ENCODE measurements around the gene THBS4. TPM values are rescaled to one million over a fixed set of nuclear protein-coding genes. Genes with fewer than 3 reads are reported as not detected.

Gene THBS4
- 0.61 and 0.68 TPM in 2 replicates for total RNA-seq

DNA sequence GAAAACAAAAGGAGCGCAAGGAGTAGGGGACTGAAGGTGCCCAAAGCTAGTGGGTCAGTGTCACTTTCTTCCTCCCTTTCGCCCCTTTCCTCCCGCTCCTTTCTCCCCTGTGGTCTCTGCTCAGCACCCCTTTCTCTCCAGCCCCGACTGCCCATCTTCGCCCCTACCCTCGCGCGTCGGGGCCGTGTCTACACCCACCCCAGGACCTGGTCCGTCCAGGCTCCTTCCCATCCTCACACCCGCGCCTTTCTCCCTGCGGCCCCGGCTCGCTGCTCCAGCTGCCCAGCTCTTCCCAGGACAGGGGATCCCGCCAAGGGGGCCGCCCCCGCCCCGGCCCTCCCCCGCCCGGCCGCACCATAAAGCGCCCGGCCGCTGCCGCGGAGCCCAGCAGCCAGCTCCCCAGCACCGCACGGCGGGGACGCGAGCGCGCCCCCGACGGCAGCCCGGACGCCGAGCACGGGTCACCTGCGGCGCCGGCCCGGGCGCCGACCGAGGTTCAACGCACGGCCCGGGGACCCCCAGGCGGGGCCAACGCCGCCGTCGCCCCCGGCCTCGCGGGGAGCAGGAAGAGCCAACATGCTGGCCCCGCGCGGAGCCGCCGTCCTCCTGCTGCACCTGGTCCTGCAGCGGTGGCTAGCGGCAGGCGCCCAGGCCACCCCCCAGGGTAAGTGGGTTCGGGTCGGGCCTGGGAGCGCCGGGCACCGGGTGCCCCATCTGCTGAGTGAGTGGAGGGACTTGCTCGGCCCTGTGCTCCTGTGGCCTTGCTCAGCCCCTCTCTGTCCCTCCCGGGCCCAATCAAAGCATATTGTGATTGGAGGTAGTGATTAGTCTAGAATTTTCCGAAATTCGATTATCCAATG, at the start of gene THBS4:
TSS of gene THBS4 (plus strand) at position 387 of the 860 bp plus-strand sequence. CDS start at position 577, 190 bp downstream.
- intact Hi-C loops (cut with micrococcal nuclease): no loop called here

DNA sequence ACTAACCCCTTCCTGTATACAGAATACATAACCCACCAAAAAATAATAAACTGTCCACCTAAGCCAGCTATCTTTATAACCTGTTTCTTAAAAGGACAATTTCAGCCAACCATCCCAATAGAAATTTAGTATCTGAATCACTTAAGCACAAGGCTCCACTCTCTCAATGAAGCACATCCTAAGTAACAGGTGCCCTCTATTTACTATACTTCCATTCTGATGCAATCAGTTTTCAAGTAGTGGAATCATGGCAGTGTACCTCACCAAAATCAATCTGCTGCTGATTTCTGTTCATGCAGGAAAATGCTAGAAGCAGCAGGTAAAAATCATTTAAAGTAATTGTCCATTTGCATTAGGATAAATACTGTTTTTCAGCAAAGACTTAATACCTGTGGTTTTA, 48.9 kb upstream of the THBS4 start:
- intact Hi-C loops (cut with micrococcal nuclease): no loop called here

DNA sequence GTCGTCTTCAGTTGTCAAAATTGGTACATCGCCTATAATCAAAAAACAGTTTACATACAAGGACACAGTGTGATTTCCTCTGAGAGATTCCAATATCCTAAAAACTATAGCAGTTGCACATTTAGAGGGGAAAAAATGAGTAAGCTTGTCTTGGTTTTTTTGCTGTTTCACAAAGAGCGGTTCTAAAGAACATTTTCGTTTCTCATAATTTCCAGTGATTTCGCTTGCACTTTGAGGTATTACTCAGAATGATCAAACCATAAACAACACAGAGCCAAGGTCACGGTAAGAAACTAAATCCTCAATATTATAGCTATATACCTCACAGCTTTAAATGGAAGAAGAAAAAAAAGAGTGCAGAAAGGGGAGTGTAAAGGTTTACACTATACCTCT, 44.9 kb upstream of the THBS4 start:
- intact Hi-C loops (cut with micrococcal nuclease): loop anchor here (1.0 to 10.0 kb wide), 10 partner anchors 9 to 665 kb away; partner anchors contain the start of genes DHFR, MSH3, SERINC5 and TENT2

DNA sequence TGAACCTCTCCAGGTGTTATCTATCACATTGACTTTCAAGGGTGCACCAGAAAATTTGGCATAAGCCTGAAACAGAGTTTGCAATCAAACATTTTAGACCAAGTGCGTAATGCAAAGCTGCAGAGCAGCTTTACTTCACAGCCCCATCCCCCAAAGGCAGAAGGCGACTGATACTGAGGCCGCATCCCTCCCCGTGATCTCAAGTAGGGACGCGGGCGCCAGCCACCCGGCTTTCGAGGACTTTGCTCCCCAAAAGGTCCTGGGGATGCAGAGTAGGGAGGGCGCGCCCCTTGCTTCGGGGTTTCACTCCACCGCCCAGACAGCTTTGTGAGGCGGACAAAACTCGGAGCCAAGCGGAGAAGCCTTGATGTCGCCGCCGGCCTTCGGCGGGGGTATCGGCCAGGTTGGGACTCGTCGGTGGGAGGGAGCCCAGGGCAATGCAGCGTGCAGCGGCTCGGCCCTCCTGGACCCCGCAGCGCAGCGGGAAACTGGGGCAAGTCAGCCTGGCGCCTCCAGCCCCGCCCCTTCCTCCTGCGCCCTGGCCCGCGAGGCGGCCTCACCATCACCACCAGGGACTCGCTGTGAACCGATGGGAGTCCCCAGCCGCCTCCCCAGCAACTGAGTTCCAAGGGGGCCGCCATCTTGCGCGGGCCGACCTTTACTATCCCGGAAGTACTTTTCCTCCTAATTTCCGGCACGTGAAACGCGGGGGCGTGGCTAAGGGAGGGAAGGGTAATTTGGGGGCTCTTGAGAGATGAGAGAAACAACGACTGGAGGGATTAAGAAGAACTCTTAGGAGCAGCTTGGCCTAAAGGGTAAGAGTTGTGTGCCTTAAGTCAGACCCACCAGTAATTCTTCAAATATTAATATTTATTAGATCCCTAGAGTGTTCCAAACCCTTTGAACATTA, 44.3 kb upstream of the THBS4 start, which contains the start of gene MTX3:
TSS of gene MTX3 (minus strand) at position 665 of the 910 bp plus-strand sequence. CDS start at position 641, 24 bp downstream.
- intact Hi-C loops (cut with micrococcal nuclease): loop anchor here (1.0 to 10.0 kb wide), 12 partner anchors 10 to 664 kb away; partner anchors contain the start of genes DHFR, HOMER1, MSH3 and SERINC5

DNA sequence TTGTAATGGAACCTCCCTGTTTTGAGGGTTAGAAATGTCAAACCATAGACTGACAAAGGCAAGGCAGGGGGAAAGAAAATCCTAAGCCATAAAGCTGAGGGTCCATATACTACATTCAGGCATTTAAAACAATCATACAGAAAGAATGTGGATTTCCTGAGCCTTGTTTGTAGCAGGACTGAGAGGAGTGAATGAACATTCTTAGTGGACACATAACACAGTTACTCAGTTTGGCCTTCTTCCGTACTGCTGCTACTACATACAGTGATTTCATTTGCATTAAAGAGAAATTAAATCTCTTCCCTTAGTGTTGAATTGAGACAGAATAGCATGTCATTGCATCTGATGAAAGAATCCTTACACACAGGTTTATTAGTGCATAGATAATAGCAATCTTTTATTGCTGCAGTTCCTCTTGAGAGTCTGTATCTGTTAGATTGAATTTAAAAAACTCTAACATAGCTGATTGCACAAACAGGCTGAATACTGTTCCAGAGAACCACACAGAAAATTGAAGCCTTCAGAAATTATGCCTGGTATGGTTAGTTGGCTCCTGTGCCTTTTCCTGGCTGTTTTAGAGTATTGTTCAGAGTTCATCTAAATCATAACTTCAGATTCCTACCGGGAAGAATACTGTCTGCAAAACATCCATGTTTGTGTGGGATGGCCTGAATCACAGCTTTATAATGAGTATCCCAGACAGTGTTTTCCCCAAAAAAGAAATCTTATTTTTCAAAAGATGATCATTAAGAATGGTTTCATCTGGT, 42.1 kb upstream of the THBS4 start:
- intact Hi-C loops (cut with micrococcal nuclease): loop anchor here (5.0 to 10.0 kb wide), 3 partner anchors 134 to 662 kb away; partner anchors contain the start of genes DHFR, MSH3 and SERINC5

DNA sequence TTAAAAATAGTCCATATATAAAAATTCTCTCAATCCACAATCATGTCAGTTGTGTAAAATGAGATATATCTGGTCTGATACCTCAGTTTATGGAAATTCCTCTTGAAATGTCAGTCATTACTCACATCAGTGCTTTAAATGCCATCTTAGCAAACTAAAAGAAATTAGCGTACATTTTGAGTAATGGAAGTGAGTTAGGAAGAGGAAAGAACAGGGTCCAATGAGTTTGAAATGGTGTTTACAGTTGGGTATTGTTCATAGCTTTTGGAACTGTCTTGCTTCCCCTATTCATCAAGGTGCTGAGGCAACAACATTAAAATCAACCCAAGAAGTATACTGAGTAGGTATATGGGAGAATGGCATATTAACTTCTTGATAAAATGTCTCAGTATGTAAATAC, 35.4 kb upstream of the THBS4 start:
- intact Hi-C loops (cut with micrococcal nuclease): loop anchor here (10.0 kb wide), 1 partner anchor 655 kb away; the partner anchor contains the start of genes DHFR and MSH3

DNA sequence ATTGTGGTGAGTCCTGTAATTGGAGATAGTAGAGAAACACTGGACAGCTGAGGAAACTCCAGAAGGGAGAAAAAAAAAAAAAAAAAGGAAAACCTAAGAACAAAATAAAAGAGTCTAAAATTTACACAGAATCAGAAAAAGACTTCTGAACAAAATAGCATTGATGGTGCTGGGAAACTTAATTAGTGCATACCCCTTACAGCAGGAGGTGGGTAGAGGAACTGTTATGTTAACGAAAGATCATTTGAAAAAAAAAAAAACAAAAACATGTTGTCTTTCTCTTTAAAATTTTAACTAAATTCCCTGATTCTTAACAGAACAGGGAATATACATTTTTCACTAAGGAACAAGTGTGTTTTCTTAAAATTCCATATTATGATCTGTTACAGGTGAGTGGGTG, 32.5 kb upstream of the THBS4 start:
- intact Hi-C loops (cut with micrococcal nuclease): no loop called here

DNA sequence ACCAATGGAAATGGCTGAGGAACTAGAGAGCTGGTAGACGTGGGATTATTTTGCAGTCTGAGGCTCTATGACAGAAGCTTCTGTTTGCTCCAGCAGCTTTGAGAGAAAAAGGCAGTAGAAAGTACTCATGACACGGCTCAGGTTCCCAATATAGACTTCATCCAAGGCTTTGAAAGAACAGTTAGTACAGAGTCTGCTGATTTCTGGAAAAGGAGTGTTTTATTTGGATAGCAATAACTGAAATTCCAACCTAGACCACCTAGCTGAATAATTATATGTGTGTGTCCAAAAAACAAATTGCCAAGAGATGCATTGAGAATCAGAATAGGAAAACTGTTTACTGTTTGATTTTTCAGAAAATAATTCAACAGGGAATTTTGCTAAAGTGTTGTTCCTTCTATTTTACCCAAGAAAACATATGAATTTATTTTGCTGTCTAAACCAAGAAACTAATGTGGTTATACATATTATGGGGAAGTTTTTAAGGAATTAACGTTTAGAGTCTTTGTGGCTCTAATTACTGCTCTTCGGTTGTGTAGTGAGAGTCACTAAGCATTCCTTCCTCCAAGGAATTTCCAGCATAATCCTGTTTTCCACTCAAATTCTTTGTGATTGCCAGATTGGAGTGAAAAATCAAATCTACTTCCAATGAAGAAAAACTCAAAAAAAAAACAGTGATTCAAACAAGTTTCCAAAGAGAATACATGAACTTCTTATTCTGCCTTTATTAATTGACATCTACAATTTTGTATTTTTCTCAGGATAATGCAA, 26.0 kb upstream of the THBS4 start:
- intact Hi-C loops (cut with micrococcal nuclease): no loop called here

DNA sequence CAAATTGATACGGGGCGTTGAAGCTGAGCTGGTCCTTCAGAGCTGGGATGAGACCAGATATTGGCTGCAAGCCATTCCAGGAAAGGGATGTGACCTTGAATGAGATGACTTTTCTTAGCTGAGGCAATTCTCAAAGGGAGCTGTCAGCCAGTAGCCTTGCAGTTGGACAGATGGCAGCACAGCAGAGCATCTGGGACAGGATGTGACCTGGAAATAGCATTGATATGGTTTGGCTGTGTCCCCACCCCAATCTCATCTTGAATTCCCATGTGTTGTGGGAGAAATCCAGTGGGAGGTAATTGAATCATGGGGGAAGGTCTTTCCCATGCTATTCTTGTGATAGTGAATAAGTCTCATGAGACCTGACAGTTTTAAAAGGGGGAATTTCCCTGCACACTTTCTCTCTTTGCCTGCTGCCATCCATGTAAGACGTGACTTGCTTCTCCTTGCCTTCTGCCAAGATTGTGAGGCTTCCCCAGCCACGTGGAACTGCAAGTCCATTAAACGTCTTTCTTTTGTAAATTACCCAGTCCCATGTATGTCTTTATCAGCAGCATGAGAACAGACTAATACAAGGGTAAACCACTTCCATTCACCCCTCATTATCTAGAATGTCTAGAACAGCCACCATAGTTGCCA, 24.3 kb upstream of the THBS4 start:
- intact Hi-C loops (cut with micrococcal nuclease): no loop called here

DNA sequence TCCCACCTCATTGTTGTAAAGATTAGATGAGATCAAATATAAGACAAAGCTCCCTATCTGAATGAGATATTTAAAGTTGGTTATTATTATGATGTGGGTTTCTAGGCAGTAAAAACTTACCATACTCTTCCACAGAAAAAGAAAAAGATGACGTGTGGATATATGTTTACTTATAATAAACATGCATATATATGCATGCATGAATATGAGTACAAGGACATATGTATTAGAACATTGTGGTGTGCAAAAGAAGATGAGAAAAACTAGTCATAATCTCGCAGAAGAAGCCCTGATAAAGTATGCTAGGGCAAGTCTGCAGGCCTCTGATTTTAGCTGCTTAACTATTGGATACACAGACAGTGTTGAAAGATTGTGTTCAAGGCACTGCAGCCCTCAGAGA, 10.1 kb upstream of the THBS4 start:
- intact Hi-C loops (cut with micrococcal nuclease): no loop called here

DNA sequence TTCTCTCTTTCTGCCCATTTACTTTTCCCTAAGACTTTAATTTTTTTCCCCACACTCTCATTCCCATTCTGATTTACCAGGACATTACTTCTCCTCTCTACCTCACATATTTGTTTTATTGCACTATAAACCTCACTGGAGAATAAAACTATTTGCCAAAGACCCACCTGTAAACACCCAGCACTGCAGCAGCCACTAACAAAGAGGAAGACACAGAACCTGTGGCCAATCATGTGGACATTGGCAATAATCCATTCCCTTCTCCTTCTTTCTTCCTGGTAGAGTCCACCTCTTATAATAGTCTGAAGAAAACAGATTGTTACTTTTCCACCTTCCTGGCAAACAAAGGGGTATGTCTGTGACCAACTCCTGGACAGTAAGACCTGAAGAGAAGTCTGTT, 8.3 kb upstream of the THBS4 start:
- intact Hi-C loops (cut with micrococcal nuclease): no loop called here

DNA sequence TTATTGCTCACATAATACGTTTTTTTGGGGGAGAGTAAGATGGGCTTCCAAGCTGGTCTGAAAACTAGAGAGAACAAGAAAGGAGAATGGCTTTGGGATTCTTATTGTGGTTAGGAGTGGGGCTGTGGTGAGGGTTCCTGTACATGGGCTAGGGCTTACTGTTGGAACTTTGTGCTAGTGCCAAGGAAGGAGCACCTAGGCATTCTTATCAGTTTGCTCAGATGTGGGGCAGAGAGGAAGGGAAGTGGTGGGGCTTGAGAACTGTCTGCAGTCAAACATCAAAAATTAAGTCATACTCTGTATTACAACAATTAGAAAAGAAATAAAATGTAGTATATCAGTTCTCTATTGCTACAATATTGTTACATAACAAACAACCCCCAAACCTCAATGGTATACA, 4.0 kb upstream of the THBS4 start:
- intact Hi-C loops (cut with micrococcal nuclease): no loop called here

DNA sequence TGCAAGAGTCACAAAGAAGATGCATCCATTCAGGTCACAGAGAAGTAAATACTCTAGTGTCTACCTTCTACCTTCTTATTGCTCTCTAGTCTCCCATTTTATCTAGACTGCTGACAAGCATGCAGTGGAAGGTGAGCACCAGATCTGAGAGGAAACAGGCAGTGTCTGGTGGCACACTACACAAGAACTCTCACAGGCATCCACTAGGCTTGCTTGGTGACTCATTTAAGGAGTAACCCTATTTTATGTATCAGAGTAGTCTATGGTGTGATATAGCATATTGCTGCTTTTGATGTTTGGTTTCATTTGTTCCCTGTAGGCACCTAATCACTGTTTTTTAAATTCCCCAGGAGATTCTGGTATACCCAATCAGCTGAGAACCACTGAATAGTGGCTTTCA, 1.6 kb upstream of the THBS4 start:
- intact Hi-C loops (cut with micrococcal nuclease): loop anchor here (1.0 kb wide), 1 partner anchor 43 kb away; no protein-coding TSS in a partner anchor

DNA sequence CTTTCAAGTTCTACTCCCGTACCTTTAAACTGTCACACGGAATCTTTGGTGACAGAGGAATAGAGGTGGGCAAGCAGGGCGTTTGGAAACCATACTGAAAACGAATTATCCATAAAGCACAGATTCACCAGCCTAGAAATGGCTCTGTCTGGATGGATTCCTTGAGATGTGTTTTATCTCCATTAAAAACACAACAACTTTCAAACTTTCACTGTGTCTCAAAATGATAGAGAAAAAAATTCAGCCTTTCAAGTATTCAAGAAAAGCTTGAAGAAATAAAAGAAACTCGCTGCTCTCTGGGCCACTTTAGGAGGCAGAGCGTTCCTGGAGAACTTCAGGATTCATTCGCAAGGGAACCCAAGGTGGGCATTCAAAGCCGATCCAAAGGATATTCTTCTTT, 589 bp upstream of the THBS4 start:
- intact Hi-C loops (cut with micrococcal nuclease): no loop called here

DNA sequence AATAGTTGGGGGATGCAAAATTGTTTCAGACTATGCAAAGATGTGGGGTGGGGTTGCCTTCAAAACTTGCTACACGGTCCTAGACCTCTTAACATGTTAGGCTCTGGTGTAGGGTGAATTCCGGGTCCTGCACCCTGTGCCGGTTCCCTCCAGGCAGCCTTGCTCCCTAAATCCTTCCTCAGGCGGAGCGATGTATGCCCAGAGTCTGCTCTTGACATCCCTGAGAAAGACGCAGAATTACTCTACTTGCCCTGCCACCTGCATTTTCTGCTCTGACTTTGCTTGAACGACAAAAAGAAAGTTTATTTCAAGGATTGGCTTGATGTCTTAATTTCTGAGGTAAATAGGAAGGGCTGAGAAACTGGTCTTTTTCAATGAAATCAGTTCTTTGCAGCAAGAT, 691 bp downstream of the THBS4 start:
- intact Hi-C loops (cut with micrococcal nuclease): no loop called here

DNA sequence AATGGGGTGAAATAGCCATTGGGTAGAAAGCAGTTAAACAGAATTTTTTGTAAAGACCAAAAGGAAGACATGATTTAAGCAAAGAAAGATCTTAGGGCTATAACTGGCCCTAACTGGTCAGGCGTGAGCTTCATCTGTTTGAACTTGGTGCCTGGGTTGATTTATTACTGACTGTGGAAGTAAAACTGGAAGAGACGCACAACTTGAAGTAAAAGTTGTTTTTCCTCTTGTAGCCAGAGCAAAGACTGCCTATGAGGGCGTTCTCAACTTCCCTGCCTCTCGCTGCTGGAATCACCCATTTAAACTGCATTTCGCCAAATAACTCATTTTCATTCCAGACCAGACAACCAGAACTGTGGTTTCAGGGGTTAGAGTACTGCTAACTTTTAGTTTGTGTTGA, 1.5 kb downstream of the THBS4 start:
- intact Hi-C loops (cut with micrococcal nuclease): no loop called here

DNA sequence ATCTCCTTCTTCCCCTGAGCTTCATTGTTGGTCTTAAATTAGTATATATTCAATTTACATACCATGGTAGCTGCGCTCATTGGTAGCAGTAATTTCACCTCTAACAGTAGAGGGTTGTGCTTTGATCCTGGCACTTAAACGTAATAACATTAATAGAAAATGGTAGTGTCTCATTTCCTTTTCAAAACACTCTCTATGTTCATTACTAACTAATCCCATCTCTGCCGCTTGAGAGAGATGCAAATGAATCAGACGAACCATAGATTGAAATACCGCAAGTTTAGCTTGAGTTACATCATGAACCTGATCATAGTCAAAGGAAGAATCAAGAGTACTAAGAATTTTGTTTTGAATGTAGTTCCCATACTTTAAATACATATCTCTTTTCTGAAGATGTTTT, 2.2 kb downstream of the THBS4 start:
- intact Hi-C loops (cut with micrococcal nuclease): no loop called here

DNA sequence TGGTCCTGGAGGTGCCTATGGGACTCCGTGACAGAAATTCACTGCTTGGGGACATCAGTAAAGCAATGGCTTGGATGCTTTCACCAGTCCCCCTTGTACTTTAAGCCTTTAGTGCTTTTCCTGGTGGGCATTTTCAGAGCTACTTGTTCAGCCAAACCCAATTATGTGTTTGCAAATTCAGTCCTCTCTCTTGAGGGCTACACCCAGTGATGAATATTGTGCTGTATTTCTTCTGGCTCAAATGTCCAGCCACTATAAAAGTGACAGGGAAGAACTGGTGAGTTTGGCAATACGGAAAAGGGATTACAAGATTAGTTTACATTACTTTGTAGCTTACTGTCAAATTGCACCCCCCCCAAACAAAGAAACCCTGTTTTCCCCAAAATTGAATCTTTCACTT, 4.5 kb downstream of the THBS4 start:
- intact Hi-C loops (cut with micrococcal nuclease): no loop called here

DNA sequence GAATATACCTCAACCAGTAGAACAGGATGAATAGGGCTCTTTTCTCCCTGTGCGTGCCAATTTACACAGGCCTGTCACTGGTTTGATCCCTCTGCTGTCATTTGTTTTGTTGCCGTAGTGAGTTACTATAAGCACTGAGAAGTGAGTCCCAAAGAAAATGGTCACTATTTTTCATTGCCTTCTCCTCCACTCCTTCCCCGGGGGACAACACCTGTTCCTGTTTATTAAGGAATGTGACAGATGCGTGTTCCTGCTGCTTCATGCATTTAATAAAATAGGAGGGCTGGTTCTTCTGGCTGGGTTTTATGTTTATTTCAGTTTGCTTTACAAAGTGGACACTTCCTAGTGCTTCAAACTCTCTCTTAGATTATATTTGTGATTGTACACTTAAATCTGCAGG, 6.4 kb downstream of the THBS4 start:
- intact Hi-C loops (cut with micrococcal nuclease): no loop called here

DNA sequence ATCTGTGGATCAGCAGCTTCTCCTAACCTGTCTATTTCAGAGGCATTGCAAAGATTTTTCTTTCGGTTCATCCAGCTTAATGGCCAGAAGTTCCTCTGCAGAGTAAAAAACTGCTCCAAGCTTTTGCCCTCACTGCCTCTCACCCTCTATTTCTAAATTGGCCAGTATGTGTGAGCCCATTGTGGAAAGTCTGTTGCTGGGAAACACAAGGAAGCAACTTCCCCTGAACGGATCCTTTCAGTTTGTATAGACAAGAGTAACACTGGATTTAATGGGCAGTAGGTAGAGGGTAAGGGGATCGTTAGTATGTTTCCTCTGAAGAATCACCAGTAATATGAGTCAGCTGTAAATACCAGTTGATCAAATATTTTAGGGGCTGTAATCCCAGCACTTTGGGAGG, 7.2 kb downstream of the THBS4 start:
- intact Hi-C loops (cut with micrococcal nuclease): no loop called here

Data from T-helper 2 cell treated with Interferon-gamma antibody and Interleukin-4, amounts not matched to agents 100 ng/mL and 5 ng/mL, for 36 hours (primary cell).